Stimulated activated CD4-positive, alpha-beta T cell treated with anti-CD3 and anti-CD28 coated beads, Interleukin-2, amount 100 ng/mL, for 48 hours (primary cell): Measurements from ENCODE around the gene RELL2.

Source experiments
- DNase-seq, 2 donors: peaks; one replicate each; pipeline ENCODE4 v3.0.0-alpha.2; 2020

Gene RELL2

DNA sequence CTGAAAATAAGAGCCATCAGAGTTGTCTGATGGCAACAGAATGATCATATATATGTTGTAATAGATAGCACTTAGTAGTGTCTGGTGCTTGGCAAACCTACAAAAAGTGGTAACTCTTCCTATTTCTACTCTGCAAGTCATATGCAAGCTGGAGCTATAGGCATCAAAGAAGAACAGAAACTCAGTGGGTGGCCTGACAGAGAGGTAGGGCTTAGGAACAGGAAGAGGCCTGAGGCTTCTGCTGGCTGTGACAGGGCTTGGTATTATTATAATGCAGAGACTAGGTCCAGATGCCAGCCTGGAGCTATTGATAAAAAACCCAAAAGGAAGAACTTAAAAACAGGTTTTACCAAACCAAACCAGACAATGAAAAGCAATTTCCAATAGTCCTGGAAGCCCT, 13.6 kb upstream of the RELL2 start:
- no peak for DNase-seq

DNA sequence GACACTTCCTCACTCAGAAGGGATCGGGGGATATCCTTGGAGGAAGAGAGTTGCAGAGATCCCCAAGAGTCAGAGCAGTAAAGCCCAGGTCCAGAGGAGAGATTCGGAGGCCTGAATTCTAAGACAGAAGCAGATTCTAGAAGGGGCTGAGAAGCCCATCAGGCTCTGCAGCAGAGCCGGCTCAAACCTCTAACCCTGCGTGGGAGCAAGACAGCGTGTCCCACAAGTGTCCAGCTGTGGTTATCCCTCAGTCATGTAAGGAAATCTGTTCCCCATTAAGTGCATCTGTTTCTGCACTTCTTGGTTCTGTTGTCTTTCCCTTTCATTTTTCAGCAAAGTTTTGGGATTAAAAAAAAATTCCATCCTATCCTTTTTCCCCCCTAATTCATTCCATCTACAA, 13.2 kb upstream of the RELL2 start:
- DNase-seq = no peak

DNA sequence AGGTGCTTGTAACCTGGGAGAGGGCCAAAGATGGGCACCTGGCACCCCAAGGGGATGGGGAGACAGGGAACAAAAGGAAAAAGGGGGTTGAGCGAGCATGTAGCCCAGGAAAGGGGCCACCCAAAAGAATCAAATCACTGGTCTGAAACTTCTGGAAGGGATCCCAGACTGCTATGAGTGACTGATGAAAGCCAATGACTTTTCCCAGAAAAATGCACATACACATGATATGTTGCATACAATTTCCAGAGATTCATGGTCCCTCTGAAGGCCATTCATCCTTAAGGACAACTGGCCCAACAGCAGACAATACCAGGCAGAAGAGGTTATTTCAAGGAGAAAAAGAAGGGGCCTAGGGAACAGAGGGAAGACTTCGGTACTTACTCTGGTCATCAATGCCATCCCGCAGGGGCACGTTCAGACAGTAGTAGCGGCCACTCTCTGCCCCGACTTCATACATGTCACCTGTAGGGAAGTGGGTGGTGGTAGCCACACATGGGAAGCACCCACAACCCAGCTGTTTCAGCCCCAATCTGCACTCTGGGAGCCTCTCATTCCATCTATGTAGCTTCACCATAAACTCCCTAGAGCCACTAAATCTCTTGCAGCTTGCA, 8.5 kb upstream of the RELL2 start:
- DNase-seq = no peak

DNA sequence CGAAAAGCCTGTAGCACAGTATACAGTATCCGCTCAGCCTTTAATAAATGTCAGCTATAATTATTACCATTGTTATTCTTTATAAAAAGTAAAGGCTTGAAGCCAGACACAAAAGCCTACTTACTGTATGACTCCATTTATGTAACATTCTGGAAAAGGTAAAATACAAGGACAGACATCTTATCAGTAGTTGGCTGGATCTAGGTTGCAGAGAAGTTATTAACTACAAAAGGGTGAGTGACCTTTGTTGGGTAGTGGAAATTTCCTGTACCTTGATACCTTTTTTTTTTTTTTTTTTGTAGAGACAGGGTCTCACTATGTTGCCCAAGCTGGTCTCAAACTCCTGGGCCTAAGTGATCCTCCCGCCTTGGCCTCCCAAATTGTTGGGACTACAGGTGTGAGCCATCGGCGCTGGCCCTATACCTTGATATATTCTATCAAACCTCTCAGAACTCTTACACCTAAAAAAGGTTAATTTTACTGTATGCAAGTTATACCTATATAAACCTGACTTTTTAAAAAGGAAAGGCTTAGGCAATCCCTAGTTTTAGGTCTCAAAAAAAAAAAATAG, 6.1 kb upstream of the RELL2 start:
- DNase-seq = no peak

DNA sequence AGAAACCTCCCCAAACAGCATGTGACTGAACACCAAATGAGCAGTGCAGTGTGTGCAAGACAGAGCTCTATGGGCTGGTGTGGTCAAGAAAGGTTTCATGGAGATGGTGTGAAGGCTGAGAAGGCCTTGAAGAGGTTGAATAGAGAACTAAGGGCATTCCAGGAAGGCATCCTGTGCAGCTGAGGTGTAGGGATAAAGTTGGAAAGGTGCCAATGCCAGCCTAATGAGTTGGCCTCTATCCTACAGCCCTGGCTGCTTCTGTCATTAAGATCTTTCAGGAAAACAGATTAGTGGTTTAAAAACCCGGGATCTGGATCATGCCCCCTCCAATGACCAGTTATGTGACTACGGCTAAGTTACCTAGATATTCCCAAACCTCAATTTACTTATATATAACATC, 4.1 kb upstream of the RELL2 start:
- no peak for DNase-seq

DNA sequence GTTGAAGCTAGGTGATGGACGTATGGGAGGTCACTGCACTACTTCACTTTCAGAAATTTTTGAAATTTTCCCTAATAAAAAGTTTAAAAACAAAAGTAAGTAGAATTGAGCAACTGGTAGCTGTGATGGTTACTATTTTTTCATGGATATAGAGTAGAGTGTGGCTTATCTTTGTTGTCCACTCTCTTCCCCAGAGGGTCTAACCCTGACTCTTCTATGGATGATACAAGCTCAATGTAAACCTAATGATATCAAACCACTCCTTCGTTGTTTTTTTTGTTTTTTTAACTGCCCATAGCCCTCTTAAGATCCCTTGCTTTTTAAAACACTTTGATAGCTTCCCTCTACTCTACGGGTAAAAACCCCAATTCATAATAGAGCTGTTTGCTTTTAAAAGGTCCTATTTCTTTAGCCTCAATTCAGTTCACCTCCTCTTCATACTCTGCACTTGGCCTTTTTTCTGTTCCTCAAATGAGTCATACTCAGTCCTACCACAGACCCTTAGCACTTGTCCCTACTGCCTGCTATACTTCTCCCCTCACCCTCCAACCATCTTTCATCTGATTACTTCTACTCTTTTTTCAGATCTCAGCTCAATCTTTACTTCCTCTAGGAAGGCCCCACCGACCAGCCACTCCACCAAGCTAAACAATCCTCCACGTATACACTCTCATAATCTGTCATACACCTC, 2.8 kb upstream of the RELL2 start:
- no peak for DNase-seq

DNA sequence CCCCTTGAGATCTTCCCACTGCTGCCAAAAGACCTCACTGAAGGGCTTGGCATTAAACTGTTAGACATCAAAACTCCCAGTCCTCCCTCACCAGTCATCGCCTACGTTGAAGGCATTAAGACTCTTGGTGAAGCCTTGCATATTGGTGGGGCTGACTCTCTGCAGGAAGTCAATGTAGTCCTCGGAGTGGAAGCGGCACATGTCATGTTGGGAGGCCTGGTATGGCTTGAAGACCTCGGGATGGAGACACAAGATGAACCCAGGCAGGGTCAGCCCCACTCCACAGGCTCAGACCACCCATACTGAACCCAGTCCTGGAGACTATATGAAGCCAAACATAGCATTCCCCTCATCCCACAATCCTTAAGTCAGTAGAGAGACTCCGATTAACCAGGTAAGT, 2.1 kb upstream of the RELL2 start:
- DNase-seq = no peak

DNA sequence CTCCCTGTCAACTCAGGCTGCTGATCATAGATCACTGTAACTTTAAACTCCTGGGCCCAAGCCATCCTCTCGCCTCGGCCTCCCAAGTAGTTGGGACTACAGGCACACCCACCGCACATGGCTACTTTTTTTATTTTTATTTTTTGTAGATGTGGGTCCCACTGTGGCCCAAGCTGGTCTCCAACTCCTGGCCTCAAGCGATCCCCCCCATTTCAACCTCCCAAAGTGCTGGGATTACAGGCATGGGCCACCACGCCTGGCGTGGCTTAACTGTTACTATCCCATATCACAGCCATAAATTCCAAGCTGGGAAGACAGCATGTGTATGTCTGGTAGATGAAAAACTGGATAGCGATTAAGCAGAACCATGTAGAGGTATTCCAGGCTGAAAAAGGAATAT, 1.2 kb upstream of the RELL2 start:
- no peak for DNase-seq

DNA sequence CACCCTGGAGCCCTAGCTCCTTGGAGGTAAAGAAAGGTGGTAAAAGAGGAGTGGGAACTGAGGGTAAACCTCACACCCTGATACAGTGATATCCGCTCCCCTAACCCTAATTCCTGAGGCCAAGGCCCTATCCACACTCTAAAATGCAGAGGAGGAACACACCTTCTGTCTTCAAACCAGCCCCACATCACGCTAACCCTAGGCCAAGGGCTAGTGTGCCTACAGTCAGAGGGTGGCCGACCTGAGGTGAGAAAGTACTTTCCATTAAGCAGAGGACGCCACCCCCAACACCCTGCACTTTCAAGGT, 738 bp upstream of the RELL2 start:
- no peak for DNase-seq

DNA sequence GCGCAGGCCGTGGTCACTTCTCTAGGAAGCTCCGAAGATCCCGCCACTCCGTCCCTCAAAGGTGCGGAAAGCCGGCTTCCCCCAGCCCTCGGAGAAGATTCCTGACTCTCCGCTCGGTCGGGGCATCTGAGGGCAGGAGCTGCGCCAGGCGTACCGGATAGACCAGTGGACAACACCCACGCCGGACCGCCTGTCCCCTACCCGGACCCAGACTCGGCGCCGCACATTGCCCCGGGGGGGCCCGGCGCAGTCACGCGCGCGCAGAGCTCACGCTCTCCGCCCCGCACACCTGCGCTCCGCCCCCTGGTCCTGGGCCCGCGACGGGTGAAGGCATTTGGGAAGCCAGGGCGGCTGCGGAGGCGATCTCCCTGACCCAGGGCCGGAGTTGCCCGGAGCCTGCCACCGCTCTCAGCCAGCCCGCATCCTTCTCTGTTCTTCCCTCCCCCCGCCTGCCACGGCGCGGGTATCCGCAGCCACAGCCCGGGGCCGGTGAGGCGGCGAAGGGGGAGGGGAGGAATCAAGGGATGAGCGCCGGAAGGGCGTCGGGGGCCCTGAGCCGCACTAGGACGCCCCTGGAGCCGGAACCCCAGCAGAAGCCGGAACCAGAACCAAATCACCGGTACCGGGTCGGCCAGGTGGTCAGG, 448 bp downstream of the RELL2 start:
- peak; percentile 37 to 48 for DNase-seq

DNA sequence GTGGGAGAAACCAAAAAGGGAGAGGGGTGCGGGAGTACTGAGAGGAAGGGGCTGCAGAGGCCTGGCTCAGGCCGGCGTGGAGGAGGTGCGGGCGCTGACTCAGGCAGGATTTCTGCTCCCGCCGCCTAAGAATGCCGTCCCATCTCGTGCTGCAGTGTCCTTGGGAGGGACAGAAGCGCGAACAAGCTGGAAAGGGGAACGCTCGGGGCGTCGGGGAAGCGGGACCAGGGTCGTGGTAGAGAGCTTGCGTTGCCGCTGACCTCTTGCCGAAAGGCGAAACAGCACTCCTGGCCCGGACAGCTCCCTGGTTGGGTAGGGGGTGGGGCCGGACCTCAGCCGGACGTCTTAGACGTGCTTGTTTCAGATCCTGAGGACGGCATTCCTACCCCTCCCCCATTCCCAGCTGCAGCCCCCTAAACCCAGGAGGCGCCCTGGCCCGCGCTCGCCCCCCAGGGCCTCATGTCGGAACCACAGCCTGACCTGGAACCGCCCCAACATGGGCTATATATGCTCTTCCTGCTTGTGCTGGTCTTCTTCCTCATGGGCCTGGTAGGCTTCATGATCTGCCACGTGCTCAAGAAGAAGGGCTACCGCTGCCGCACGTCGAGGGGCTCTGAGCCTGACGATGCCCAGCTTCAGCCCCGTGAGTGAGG, 1.1 kb downstream of the RELL2 start:
- DNase-seq = peak; percentile 36 to 47

DNA sequence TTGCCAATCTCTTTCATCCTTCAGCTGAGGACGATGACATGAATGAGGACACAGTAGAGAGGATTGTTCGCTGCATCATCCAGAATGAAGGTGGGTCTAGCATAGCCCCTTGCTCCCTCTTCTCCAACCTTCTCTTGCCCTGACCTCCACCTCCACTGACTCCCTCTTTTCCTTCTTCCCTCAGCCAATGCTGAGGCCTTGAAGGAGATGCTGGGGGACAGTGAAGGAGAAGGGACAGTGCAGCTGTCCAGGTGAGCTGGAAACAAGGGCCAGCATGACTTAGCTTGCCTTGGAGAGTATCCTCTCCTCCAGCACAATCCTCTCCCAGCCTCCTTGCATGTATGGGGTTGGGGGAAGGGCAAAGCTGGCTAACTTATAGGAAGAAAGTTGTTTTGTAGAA, 2.0 kb downstream of the RELL2 start:
- no peak for DNase-seq

DNA sequence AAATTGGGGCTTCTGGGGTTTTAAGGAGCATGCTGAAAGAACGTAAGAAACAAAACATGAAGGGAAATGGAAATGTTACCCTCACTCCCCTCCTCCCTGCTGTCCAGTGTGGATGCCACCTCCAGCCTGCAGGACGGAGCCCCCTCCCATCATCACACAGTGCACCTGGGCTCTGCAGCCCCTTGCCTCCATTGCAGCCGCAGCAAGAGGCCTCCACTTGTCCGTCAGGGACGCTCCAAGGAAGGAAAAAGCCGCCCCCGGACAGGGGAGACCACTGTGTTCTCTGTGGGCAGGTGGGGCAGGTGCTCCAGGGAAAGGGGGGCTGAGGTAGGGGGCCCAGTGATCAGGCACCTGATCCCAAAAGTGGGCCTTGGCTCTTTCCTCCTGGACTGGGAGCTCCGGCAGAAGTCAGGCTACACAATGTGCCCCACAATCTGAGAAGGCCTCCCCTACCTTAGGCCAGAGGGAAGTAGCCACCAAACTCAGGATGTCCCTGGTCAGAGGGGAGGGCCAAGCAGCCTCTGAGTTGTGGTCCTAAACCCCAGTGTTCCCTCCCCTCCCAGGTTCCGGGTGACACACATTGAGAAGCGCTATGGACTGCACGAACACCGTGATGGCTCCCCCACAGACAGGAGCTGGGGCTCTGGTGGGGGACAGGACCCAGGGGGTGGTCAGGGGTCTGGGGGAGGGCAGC, 2.7 kb downstream of the RELL2 start:
- no peak for DNase-seq

DNA sequence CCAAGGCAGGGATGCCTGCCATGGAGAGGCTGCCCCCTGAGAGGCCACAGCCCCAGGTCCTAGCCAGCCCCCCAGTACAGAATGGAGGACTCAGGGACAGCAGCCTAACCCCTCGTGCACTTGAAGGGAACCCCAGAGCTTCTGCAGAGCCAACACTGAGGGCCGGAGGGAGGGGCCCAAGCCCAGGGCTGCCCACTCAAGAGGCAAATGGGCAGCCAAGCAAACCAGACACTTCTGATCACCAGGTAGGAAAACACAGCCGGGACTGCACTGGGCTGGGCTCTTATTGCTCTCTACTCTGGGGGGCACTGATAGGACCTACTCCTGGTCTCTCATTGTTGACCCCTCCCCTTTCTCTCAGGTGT, 3.2 kb downstream of the RELL2 start:
- no peak for DNase-seq

DNA sequence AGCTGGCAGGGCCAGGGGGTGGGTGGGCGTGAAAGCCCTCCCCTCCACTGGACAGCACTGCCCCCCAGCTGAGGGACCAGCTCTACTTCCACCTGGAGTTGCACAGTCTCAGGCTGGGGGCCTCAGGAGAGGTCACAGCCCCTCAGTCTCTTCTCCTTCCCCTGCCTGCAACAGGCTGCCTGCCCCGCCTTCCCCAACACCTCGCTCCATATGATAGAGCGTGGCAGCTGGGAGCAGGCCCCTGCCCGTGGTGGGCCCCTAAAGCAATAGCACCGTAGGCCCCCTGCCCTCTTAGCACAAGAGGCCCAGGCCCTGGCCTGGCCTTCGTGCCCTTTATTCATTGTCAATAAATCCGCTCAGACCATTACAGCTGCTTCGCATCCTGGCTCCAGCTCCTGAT, 3.9 kb downstream of the RELL2 start:
- DNase-seq = no peak

DNA sequence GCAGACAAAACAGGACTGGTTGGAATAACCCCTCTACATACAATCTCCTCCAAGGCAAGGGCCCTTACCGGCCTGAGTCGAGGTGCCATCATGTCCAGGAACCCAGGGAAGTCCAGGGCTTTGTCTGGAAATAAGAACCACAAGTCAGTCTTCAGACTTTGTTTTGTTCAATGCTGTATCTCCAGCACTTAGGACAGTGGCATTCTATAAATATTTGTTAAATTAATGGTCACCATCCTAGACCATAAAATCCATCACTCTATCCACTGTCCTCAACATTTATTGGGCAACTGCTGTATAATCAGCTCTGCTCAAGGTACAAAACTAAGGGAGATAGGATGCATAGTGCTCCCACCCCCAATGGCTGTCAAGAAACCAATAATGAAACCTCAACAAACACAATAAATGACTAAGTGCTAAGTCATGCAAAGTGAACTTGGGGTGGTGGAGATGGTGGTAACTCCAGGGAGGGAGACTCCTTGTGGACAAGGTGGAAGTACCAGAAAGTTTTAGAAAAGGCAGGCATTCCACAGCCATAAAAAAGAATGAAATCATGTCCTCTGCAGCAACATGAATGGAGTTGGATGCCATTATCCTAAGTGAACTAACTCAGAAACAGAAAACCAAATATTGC, 5.0 kb downstream of the RELL2 start:
- DNase-seq = no peak

DNA sequence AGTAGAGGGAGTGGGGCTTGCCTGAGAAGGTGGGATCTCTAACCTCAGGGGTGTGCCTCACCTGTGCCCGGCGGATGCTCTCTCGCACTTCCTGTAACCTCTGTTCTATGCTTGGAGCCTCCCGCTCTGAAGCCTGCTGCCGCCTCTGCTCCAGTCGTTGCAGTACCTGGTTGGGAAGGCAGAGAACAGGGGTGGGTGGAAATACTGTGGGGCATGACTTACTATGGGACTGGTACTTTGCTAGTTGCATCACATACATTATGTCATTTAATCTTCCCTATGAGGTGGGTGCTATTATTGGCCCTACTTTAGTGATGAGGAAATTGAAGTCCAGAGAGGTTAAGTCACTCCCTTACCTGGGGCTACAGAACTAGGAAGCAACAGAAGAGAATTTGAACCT, 9.2 kb downstream of the RELL2 start:
- DNase-seq = no peak

DNA sequence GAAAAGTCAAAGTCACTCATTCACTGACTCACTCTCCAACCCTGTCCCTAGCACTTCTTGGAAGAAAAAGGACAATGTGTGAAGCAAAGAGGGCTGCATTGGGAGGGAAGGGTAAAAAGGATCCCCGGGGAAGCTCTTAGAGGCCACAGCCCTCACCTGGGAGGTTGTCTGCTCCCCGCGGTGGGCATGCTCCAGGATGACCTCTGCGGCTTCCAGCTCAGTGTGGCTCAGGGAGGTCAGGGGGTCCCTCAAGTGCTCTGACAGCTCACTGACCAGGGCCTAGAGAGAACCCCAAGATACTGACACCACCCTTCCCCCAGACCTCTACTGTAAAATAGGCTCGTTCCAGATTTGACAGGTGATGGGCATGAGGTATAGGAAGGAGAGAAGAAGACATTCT, 10.4 kb downstream of the RELL2 start:
- no peak for DNase-seq

DNA sequence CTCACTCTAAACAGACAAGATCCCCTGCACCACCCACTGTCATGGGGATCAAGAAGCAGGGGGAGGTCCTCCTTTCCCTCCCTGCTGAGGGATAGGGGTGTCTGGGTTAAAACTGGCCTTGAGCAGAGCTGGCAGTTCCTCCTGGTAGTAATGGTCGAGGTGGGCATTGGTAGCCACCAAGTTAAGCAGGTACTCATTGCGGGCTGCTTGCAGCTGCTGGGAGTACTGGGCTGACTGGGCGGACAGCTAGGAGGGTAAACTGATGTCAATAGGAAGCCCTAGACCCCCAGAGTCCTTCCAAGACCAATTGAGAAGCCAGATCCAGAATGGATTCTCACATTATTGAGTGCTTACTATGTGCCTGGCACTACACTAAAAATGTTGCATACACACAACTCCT, 11.1 kb downstream of the RELL2 start:
- DNase-seq = no peak

DNA sequence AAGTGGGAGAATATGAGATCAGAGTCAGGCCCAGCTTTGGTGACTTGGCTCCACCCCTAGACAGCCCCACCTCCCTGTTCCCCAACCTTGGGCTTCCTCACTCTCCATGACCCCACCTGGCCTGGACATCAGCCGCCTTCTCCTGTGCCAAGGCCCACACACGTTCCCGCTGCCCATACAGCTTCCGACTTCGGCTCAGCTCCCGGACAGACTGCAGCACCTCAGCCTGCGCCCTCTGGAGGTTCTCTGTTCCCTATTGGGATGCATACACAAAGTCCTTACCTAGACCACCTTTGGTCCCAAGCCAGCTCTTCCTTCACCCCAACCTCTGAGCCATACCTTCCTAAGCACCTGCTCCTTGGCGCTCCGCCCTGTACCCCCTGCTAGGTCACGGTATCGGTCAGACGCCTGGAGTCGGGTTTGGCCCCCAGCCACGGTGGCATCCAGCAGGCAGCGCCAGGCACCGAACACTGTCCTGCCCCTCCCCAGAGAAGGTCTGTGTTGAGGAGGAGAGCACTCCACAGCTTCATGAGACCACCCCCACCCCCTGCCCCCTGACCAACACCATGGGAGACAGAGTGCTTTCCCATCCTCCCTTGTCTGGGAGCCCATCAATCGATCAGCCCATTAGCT, 12.4 kb downstream of the RELL2 start:
- DNase-seq = no peak

DNA sequence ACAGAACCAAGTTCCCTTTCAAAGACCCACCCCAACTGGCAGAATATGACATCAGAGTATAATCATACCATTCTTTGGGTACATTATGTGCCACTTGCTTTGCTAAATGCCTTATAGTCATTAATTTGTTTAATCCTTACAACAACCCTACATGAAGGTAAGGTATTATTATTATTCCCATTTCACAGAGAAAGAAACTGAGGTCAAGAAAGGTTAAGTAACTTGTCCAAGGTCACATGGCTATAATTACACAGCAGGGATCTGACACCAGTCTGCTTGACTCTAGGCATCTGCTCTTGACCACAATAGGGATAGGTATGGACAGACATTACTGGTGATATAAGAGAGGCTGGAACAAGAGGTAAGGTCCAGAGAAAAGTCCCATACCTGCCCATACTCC, 13.2 kb downstream of the RELL2 start:
- no peak for DNase-seq
